HepG2 (cell line): Measurements from ENCODE around the gene CDC37L1. TPM values are rescaled to one million over a fixed set of nuclear protein-coding genes. Genes with fewer than 3 reads are reported as not detected.

ENCODE experiments used
- ARID4A ChIP-seq: sonication (generic); formaldehyde crosslinking; IDR thresholded peaks from 2 replicates; pipeline ENCODE4 v1.5.0; 2020; ENCODE audit warnings: mild to moderate bottlenecking, missing genetic modification reagents, borderline replicate concordance
- ATF2 ChIP-seq: sonication (generic); formaldehyde crosslinking; IDR thresholded peaks from 2 replicates; pipeline ENCODE4 v1.4.0; 2020; ENCODE audit warnings: missing genetic modification reagents
- DPF2 ChIP-seq: sonication (generic); formaldehyde crosslinking; IDR thresholded peaks from 2 replicates; pipeline ENCODE4 v1.4.0; 2020; ENCODE audit warnings: mild to moderate bottlenecking, low read depth, missing genetic modification reagents, borderline replicate concordance
- FOXA1 ChIP-seq, 2 experiments: fragments of 450-650 bp in 1 of 2; sonication (generic) in 1 of 2; formaldehyde crosslinking in 1 of 2; IDR thresholded peaks; 2 replicates each; pipeline versions ENCODE4 v1.4.0 to v1.6.1; 2016 to 2020; ENCODE audit warnings: missing genetic modification reagents in 1 of 2
- FOXA3 ChIP-seq: IDR thresholded peaks from 2 replicates; pipeline ENCODE4 v1.6.1; 2016; ENCODE audit warnings: missing genetic modification reagents, missing compliant biosample characterization
- FOXO1 ChIP-seq: sonication (generic); formaldehyde crosslinking; IDR thresholded peaks from 2 replicates; pipeline ENCODE4 v1.4.0; 2020; ENCODE audit warnings: missing genetic modification reagents
- HMG20A ChIP-seq: IDR thresholded peaks from 2 replicates; pipeline ENCODE4 v1.6.1; 2016; ENCODE audit warnings: borderline replicate concordance
- HNF4G ChIP-seq, 2 experiments: sonication (generic) in 1 of 2; formaldehyde crosslinking in 1 of 2; IDR thresholded peaks; 2 replicates each; pipeline versions ENCODE4 v1.4.0 to v1.6.1; 2011 to 2020; ENCODE audit warnings: borderline replicate concordance in 2 of 2, low read depth in 2 of 2, mild to moderate bottlenecking in 2 of 2, low read length in 1 of 2, missing genetic modification reagents in 1 of 2, moderate library complexity in 1 of 2
- KAT8 ChIP-seq: IDR thresholded peaks from 2 replicates; pipeline ENCODE4 v1.6.1; 2016; ENCODE audit warnings: missing genetic modification reagents, missing compliant biosample characterization
- MIXL1 ChIP-seq: IDR thresholded peaks from 2 replicates; pipeline ENCODE4 v1.6.1; 2016
- NR3C1 ChIP-seq: sonication (generic); formaldehyde crosslinking; IDR thresholded peaks from 2 replicates; pipeline ENCODE4 v1.4.0; 2020; ENCODE audit warnings: missing genetic modification reagents
- PPARG ChIP-seq: conservative IDR thresholded peaks from 2 replicates; pipeline ENCODE4 v1.6.1; 2016; ENCODE audit warnings: missing biosample characterization, missing genetic modification reagents
- RARA ChIP-seq: IDR thresholded peaks from 2 replicates; pipeline ENCODE4 v1.6.1; 2016; ENCODE audit warnings: missing genetic modification reagents, missing compliant biosample characterization
- RBM22 ChIP-seq: fragments of 200-400 bp; formaldehyde crosslinking; optimal IDR thresholded peaks from 2 replicates; pipeline ENCODE3; 2017; ENCODE audit warnings: mild to moderate bottlenecking, low read length, moderate library complexity
- RXRA ChIP-seq: sonication (generic); formaldehyde crosslinking; IDR thresholded peaks from 2 replicates; pipeline ENCODE4 v1.5.1; 2020; ENCODE audit warnings: missing genetic modification reagents
- SAFB2 ChIP-seq: sonication (generic); formaldehyde crosslinking; IDR thresholded peaks from 2 replicates; pipeline ENCODE4 v1.5.1; 2020; ENCODE audit warnings: missing genetic modification reagents, low read depth, mild to moderate bottlenecking, borderline replicate concordance
- SMAD9 ChIP-seq: sonication (generic); formaldehyde crosslinking; IDR thresholded peaks from 2 replicates; pipeline ENCODE4 v1.5.1; 2020; ENCODE audit warnings: mild to moderate bottlenecking, missing genetic modification reagents
- ZBTB25 ChIP-seq: IDR thresholded peaks from 2 replicates; pipeline ENCODE4 v1.6.1; 2018; ENCODE audit warnings: missing genetic modification reagents
- ZNF547 ChIP-seq: sonication (generic); formaldehyde crosslinking; IDR thresholded peaks from 2 replicates; pipeline ENCODE4 v1.5.1; 2020; ENCODE audit warnings: mild to moderate bottlenecking, missing genetic modification reagents
- ZNF780A ChIP-seq: sonication (generic); formaldehyde crosslinking; IDR thresholded peaks from 2 replicates; pipeline ENCODE4 v1.8.0; 2022; ENCODE audit warnings: mild to moderate bottlenecking, missing genetic modification reagents, moderate library complexity
- polyA plus RNA-seq, 8 experiments: library from polyadenylated mRNA; depleted of rRNA in 3 of 8; stranded (reverse) in 7 of 8; unstranded in 1 of 8; fragments of >200 nt; fragmentation: Illumina TruSeq in 4 of 8; extraction: Trizol in 4 of 8; gene quantifications; 2 replicates each; pipeline versions ENCODE4 v1.2.1 to v1.2.3, GENCODE V29; 2011 to 2016; ENCODE audit warnings: low read depth in 4 of 8, missing spikeins in 1 of 8, mixed read lengths in 1 of 8; ENCODE audit not compliant: insufficient read depth in 1 of 8
- total RNA-seq, 5 experiments: library from RNA; depleted of rRNA; stranded (reverse); fragments of >200 nt; fragmentation: Illumina TruSeq; extraction: Trizol; gene quantifications; 2 replicates each; pipeline ENCODE4 v1.2.3, GENCODE V29; 2016; ENCODE audit warnings: low read depth in 1 of 5
- TF ChIP-seq, protein P1 (sequence below): sonication (generic); formaldehyde crosslinking; IDR thresholded peaks from 2 replicates; pipeline ENCODE4 v1.5.1; 2020; ENCODE audit warnings: missing genetic modification reagents, mild to moderate bottlenecking, borderline replicate concordance

The CDC37L1 gene
- total and polyA plus RNA-seq, 2 of the 13 experiments (the other 11 are each of a cell fraction or from before 2014, with no cell fraction given): 5.5 to 17.0 TPM

DNA sequence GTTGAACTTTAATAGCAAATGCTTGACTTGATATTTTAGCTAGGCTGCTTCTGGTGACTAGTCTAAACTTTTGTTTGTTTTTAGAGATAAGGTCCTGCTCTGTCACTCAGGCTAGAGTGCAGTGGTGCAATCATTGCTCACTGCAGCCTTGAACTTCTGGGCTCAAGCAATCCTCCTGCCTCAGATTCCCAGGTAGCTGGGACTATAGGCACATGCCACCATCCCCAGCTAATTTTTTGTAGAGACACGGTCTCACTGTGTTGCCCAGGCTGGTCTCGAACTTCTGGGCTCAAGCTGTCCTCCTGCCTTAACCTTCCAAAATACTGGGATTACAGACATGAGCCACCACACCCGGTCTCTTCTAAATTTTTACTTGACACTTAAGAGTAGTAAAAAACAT is 20.7 kb downstream of the CDC37L1 start (continued):
- peak; percentile 80 for TF ChIP-seq ATF2
- peak; percentile 77; the same call in 1 of the 2 replicates for TF ChIP-seq RXRA
- no peak for TF ChIP-seq ZNF547 (CRISPR knock-in tag)
- peak; percentile 78 for TF ChIP-seq KAT8 (CRISPR knock-in tag)
- peak; percentile 76; the same call in 1 of the 2 replicates for TF ChIP-seq ZBTB25 (CRISPR knock-in tag)
- peak; percentile 78 for TF ChIP-seq MIXL1 (CRISPR knock-in tag)
- TF ChIP-seq ARID4A: peak; percentile 58; the same call in 1 of the 2 replicates
- peak; percentile 79 for TF ChIP-seq DPF2
- no peak for TF ChIP-seq SMAD9 (CRISPR knock-in tag)
- TF ChIP-seq PPARG (CRISPR knock-in tag): 0 out of 2 replicates have a peak, but pooled peaks have one; percentile 43
- TF ChIP-seq FOXA1 (IDR thresholded peaks at IDR 0.05): no peak
- peak; percentile 79 for TF ChIP-seq FOXA1 (CRISPR knock-in tag; IDR thresholded peaks at IDR 0.05)
- TF ChIP-seq, protein P1, sequence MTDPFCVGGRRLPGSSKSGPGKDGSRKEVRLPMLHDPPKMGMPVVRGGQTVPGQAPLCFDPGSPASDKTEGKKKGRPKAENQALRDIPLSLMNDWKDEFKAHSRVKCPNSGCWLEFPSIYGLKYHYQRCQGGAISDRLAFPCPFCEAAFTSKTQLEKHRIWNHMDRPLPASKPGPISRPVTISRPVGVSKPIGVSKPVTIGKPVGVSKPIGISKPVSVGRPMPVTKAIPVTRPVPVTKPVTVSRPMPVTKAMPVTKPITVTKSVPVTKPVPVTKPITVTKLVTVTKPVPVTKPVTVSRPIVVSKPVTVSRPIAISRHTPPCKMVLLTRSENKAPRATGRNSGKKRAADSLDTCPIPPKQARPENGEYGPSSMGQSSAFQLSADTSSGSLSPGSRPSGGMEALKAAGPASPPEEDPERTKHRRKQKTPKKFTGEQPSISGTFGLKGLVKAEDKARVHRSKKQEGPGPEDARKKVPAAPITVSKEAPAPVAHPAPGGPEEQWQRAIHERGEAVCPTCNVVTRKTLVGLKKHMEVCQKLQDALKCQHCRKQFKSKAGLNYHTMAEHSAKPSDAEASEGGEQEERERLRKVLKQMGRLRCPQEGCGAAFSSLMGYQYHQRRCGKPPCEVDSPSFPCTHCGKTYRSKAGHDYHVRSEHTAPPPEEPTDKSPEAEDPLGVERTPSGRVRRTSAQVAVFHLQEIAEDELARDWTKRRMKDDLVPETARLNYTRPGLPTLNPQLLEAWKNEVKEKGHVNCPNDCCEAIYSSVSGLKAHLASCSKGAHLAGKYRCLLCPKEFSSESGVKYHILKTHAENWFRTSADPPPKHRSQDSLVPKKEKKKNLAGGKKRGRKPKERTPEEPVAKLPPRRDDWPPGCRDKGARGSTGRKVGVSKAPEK (CRISPR knock-in tag): no peak
- peak; percentile 57; the same call in 1 of the 2 replicates for TF ChIP-seq FOXO1
- no peak for TF ChIP-seq SAFB2
- peak; percentile 48 for TF ChIP-seq RBM22
- TF ChIP-seq HNF4G (IDR thresholded peaks at IDR 0.05; ENCODE audit: borderline replicate concordance, low read depth, low read length): peak; percentile 55; the same call in 1 of the 2 replicates
- no peak for TF ChIP-seq HNF4G (CRISPR knock-in tag; IDR thresholded peaks at IDR 0.05; ENCODE audit: borderline replicate concordance, low read depth)
- peak; percentile 87 for TF ChIP-seq RARA
- TF ChIP-seq HMG20A: peak; percentile 89
- no peak for TF ChIP-seq ZNF780A (CRISPR knock-in tag)
- peak; percentile 83 for TF ChIP-seq FOXA3 (CRISPR knock-in tag)
- no peak for TF ChIP-seq NR3C1
